IPS-15b (cell line): ENCODE data around the gene FMNL2.

Source experiments
- H3K27me3 ChIP-seq: one replicate; pipeline ENCODE4 v1.6.1; 2013; ENCODE audit warnings: low read length; ENCODE audit not compliant: control insufficient read depth, insufficient read depth
- H3K36me3 ChIP-seq: one replicate; pipeline ENCODE4 v1.6.1; 2013; ENCODE audit warnings: low read length; ENCODE audit not compliant: control insufficient read depth, insufficient read depth
- H3K4me1 ChIP-seq: one replicate; pipeline ENCODE4 v1.6.1; 2013; ENCODE audit warnings: mild to moderate bottlenecking, low read length; ENCODE audit not compliant: control insufficient read depth, insufficient read depth
- H3K4me3 ChIP-seq: one replicate; pipeline ENCODE4 v1.5.1; 2013; ENCODE audit warnings: low read depth, low read length
- H3K9ac ChIP-seq: one replicate; pipeline ENCODE4 v1.6.1; 2013; ENCODE audit warnings: low read depth, mild to moderate bottlenecking, low read length
- H3K9me3 ChIP-seq: one replicate; pipeline ENCODE4 v1.6.1; 2013; ENCODE audit warnings: mild to moderate bottlenecking, low read length; ENCODE audit not compliant: control insufficient read depth, insufficient read depth

Gene FMNL2

GRCh38 chr2:152550386-152550785 is 215.4 kb downstream of the FMNL2 start:
- H3K9ac ChIP-seq: no peak overlapping the region
- no peaks in the 10 kb centered on the region for H3K4me1 ChIP-seq
- H3K36me3 ChIP-seq: peaks cover 3% of the 10 kb centered on the region

GRCh38 chr2:152552888-152553287 is 217.9 kb downstream of the FMNL2 start:
- peaks cover 3% of the 10 kb centered on the region for H3K36me3 ChIP-seq
- H3K4me1 ChIP-seq: no peaks in the 10 kb centered on the region
- no peak overlapping the region for H3K9ac ChIP-seq
- no peaks in the 10 kb centered on the region for H3K9me3 ChIP-seq
- no peak overlapping the region for H3K4me3 ChIP-seq
- H3K27me3 ChIP-seq: no peaks in the 10 kb centered on the region

More at GRCh38 chr2:152550386-152550785, 215.4 kb downstream of the FMNL2 start:
- Histone ChIP-seq H3K9me3 (no peaks in the 10 kb centered on the region), H3K4me3 (no peak overlapping the region), H3K27me3 (no peaks in the 10 kb centered on the region)

GRCh38 chr2:152553518-152553917 is 218.5 kb downstream of the FMNL2 start:
- no peaks in the 10 kb centered on the region for H3K27me3 ChIP-seq
- no peak overlapping the region for H3K9ac ChIP-seq
- no peaks in the 10 kb centered on the region for H3K9me3 ChIP-seq
- H3K4me1 ChIP-seq: no peaks in the 10 kb centered on the region
- no peak overlapping the region for H3K4me3 ChIP-seq
- H3K36me3 ChIP-seq: peaks cover 3% of the 10 kb centered on the region

GRCh38 chr2:152555048-152555447 is 220.1 kb downstream of the FMNL2 start:
- Histone ChIP-seq H3K27me3 (no peaks in the 10 kb centered on the region), H3K4me1 (no peaks in the 10 kb centered on the region), H3K36me3 (no peaks in the 10 kb centered on the region)

GRCh38 chr2:152556506-152556905 is 221.5 kb downstream of the FMNL2 start:
- no peaks in the 10 kb centered on the region for H3K9me3 ChIP-seq
- H3K9ac ChIP-seq: no peak overlapping the region
- no peaks in the 10 kb centered on the region for H3K4me1 ChIP-seq
- no peaks in the 10 kb centered on the region for H3K36me3 ChIP-seq
- no peak overlapping the region for H3K4me3 ChIP-seq
- no peaks in the 10 kb centered on the region for H3K27me3 ChIP-seq

More at GRCh38 chr2:152555048-152555447, 220.1 kb downstream of the FMNL2 start:
- H3K9ac ChIP-seq: no peak overlapping the region
- no peak overlapping the region for H3K4me3 ChIP-seq
- H3K9me3 ChIP-seq: no peaks in the 10 kb centered on the region

- Histone ChIP-seq H3K4me3 (no peak overlapping the region), H3K9me3 (no peaks in the 10 kb centered on the region), H3K9ac (no peak overlapping the region), H3K36me3 (no peaks in the 10 kb centered on the region), H3K4me1 (no peaks in the 10 kb centered on the region), H3K27me3 (no peaks in the 10 kb centered on the region)
These were observed 222.4 kb downstream of the FMNL2 start for GRCh38 chr2:152557273-152557888.

- no peaks in the 10 kb centered on the region for H3K36me3 ChIP-seq
- H3K4me3 ChIP-seq: no peak overlapping the region
- no peaks in the 10 kb centered on the region for H3K9me3 ChIP-seq
- H3K4me1 ChIP-seq: no peaks in the 10 kb centered on the region
- no peaks in the 10 kb centered on the region for H3K27me3 ChIP-seq
- no peak overlapping the region for H3K9ac ChIP-seq
These were observed 223.4 kb downstream of the FMNL2 start for GRCh38 chr2:152558158-152558984.

GRCh38 chr2:152559008-152559407 is 224.0 kb downstream of the FMNL2 start:
- no peaks in the 10 kb centered on the region for H3K36me3 ChIP-seq
- no peaks in the 10 kb centered on the region for H3K9me3 ChIP-seq
- H3K4me3 ChIP-seq: no peak overlapping the region
- no peaks in the 10 kb centered on the region for H3K4me1 ChIP-seq
- H3K9ac ChIP-seq: no peak overlapping the region
- no peaks in the 10 kb centered on the region for H3K27me3 ChIP-seq

GRCh38 chr2:152560166-152560565 is 225.2 kb downstream of the FMNL2 start:
- H3K27me3 ChIP-seq: no peaks in the 10 kb centered on the region
- H3K36me3 ChIP-seq: no peaks in the 10 kb centered on the region
- no peaks in the 10 kb centered on the region for H3K4me1 ChIP-seq
- no peak overlapping the region for H3K4me3 ChIP-seq
- no peak overlapping the region for H3K9ac ChIP-seq
- no peaks in the 10 kb centered on the region for H3K9me3 ChIP-seq

GRCh38 chr2:152560873-152561595 is 226.1 kb downstream of the FMNL2 start:
- no peaks in the 10 kb centered on the region for H3K36me3 ChIP-seq
- no peaks in the 10 kb centered on the region for H3K9me3 ChIP-seq
- H3K4me1 ChIP-seq: no peaks in the 10 kb centered on the region
- no peak overlapping the region for H3K9ac ChIP-seq
- no peak overlapping the region for H3K4me3 ChIP-seq
- H3K27me3 ChIP-seq: no peaks in the 10 kb centered on the region

- Histone ChIP-seq H3K4me1 (no peaks in the 10 kb centered on the region), H3K36me3 (no peaks in the 10 kb centered on the region), H3K9ac (no peak overlapping the region), H3K9me3 (no peaks in the 10 kb centered on the region), H3K4me3 (no peak overlapping the region), H3K27me3 (no peaks in the 10 kb centered on the region)
These were observed 227.4 kb downstream of the FMNL2 start for GRCh38 chr2:152562198-152562884.
